Cardiac muscle cell (in vitro differentiated cells and primary cell): ENCODE results near the gene CENPQ. TPM values are rescaled to one million over a fixed set of nuclear protein-coding genes. Genes with fewer than 3 reads are reported as not detected.

Experiments
- DNase-seq, 2 donors: peaks; one replicate each; pipeline versions ENCODE4 v3.0.0 to v3.0.0-alpha.2; 2010 to 2017; ENCODE audit warnings: low read depth in 1 of 2, low spot score in 1 of 2
- H3K27ac ChIP-seq: fragments of 200-600 bp; sonication (generic); 2 replicates; pipeline ENCODE4 v1.5.1; 2016
- H3K27me3 ChIP-seq: fragments of 200-600 bp; sonication (generic); 2 replicates; pipeline ENCODE4 v1.6.0; 2016; ENCODE audit warnings: control low read depth
- H3K36me3 ChIP-seq: fragments of 200-600 bp; sonication (generic); 2 replicates; pipeline ENCODE4 v1.5.1; 2016; ENCODE audit warnings: control low read depth
- H3K4me1 ChIP-seq: fragments of 200-600 bp; sonication (generic); 2 replicates; pipeline ENCODE4 v1.8.1; 2017; ENCODE audit warnings: low read depth, mild to moderate bottlenecking, mixed run types
- H3K4me3 ChIP-seq: fragments of 200-600 bp; sonication (generic); 2 replicates; pipeline ENCODE4 v1.5.1; 2016; ENCODE audit warnings: mild to moderate bottlenecking
- H3K9me3 ChIP-seq: fragments of 200-600 bp; sonication (generic); 2 replicates; pipeline ENCODE4 v1.5.1; 2017; ENCODE audit warnings: low read depth, mild to moderate bottlenecking, control low read depth
- polyA plus RNA-seq: library from polyadenylated mRNA; unstranded; fragments of >200 nt; fragmentation: Nextera tagmentation; extraction: Ambion mirVana; gene quantifications from 2 replicates; pipeline ENCODE4 v1.2.1, GENCODE V29; 2016
- total RNA-seq: library from RNA; depleted of rRNA; stranded (reverse); fragments of >200 nt; gene quantifications from 2 replicates; pipeline ENCODE4 v1.2.3, GENCODE V29; 2016
- TF ChIP-seq, protein P1 (sequence below): IDR thresholded peaks from 2 replicates; pipeline ENCODE4 v1.5.1; 2012; ENCODE audit warnings: low read depth, mild to moderate bottlenecking, low read length

Gene CENPQ
- total and polyA plus RNA-seq, 2 experiments from 2014 or later = 4.0 to 4.8 TPM

DNA sequence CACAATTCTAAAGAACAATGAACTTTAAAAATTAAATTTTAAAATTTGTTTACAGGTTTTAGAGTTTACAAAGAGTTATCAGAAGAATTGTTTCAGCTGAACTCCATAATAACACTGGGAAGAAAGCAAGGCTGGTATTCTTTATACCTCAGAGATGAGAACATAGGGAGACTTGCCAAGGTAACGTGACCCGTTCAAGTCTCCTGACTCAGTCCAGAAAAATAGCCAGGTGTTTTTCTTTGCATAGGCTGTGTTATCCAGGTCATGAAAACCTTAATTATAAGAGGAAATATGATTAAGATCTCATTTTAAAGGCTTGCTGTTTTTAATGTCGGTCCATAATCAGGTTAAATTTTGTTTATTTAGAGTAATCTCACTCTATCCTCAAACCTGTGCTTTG, 78.8 kb downstream of the CENPQ start:
- DNase-seq = peak in 1 of 2 donors; percentile 31
- no peaks in the 10 kb centered on the region for H3K36me3 ChIP-seq
- TF ChIP-seq, protein P1, sequence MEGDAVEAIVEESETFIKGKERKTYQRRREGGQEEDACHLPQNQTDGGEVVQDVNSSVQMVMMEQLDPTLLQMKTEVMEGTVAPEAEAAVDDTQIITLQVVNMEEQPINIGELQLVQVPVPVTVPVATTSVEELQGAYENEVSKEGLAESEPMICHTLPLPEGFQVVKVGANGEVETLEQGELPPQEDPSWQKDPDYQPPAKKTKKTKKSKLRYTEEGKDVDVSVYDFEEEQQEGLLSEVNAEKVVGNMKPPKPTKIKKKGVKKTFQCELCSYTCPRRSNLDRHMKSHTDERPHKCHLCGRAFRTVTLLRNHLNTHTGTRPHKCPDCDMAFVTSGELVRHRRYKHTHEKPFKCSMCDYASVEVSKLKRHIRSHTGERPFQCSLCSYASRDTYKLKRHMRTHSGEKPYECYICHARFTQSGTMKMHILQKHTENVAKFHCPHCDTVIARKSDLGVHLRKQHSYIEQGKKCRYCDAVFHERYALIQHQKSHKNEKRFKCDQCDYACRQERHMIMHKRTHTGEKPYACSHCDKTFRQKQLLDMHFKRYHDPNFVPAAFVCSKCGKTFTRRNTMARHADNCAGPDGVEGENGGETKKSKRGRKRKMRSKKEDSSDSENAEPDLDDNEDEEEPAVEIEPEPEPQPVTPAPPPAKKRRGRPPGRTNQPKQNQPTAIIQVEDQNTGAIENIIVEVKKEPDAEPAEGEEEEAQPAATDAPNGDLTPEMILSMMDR = no peak
- no peaks in the 10 kb centered on the region for H3K9me3 ChIP-seq
- H3K27me3 ChIP-seq = peaks cover 2% of the 10 kb centered on the region
- no peak overlapping the region for H3K27ac ChIP-seq
- H3K4me1 ChIP-seq = no peaks in the 10 kb centered on the region
- H3K4me3 ChIP-seq = no peak overlapping the region

Other genes starting within 250 kb of the CENPQ start
- 12.5 and 13.5 TPM in 2 replicates for gene MMUT, start 117 bp upstream of the CENPQ start, total RNA-seq
- gene MMUT, start 117 bp upstream of the CENPQ start, polyA plus RNA-seq = 31.7 and 32.8 TPM in 2 replicates
- gene GLYATL3, start 36.6 kb downstream of the CENPQ start, total RNA-seq = not detected in 2 replicates
- not detected in 2 replicates for gene GLYATL3, start 36.6 kb downstream of the CENPQ start, polyA plus RNA-seq
- 0.54 TPM in 1 of 2 replicates, not detected in the other for gene C6orf141, start 87.3 kb downstream of the CENPQ start, total RNA-seq
- 0.67 and 0.98 TPM in 2 replicates for gene C6orf141, start 87.3 kb downstream of the CENPQ start, polyA plus RNA-seq
- gene RHAG, start 173.5 kb downstream of the CENPQ start, total RNA-seq = not detected in 2 replicates
- gene RHAG, start 173.5 kb downstream of the CENPQ start, polyA plus RNA-seq = not detected in 2 replicates